HepG2 (cell line): ENCODE results near the gene NFKBIL1. TPM values are rescaled to one million over a fixed set of nuclear protein-coding genes. Genes with fewer than 3 reads are reported as not detected.

Experiments used
- ARID5B ChIP-seq: IDR thresholded peaks from 2 replicates; pipeline ENCODE4 v1.4.0; 2020; ENCODE audit warnings: mild to moderate bottlenecking, missing genetic modification reagents
- ATRX ChIP-seq: sonication (generic); formaldehyde crosslinking; IDR thresholded peaks from 2 replicates; pipeline ENCODE4 v1.4.0; 2020; ENCODE audit warnings: missing genetic modification reagents, borderline replicate concordance
- EHMT2 ChIP-seq: fragments of 200-600 bp; sonication (generic); IDR thresholded peaks from 2 replicates; pipeline ENCODE4 v1.7.0; 2017; ENCODE audit warnings: antibody characterized with exemption, low read depth, low read length, borderline replicate concordance
- GABPA ChIP-seq, 2 experiments: IDR thresholded peaks; 2 replicates each; pipeline ENCODE4 v1.6.1; 2011 to 2016; ENCODE audit warnings: low read depth in 2 of 2, low read length in 1 of 2, missing biosample characterization in 1 of 2, missing genetic modification characterization in 1 of 2
- HMG20A ChIP-seq: IDR thresholded peaks from 2 replicates; pipeline ENCODE4 v1.6.1; 2016; ENCODE audit warnings: borderline replicate concordance
- KLF9 ChIP-seq: IDR thresholded peaks from 2 replicates; pipeline ENCODE4 v1.6.1; 2016; ENCODE audit warnings: low read depth
- MXD1 ChIP-seq: sonication (generic); formaldehyde crosslinking; IDR thresholded peaks from 2 replicates; pipeline ENCODE4 v1.4.0; 2020; ENCODE audit warnings: mild to moderate bottlenecking, missing genetic modification reagents
- MXD3 ChIP-seq: IDR thresholded peaks from 2 replicates; pipeline ENCODE4 v1.6.1; 2016; ENCODE audit warnings: mild to moderate bottlenecking, missing biosample characterization, missing genetic modification reagents
- NCOA2 ChIP-seq: sonication (generic); formaldehyde crosslinking; IDR thresholded peaks from 2 replicates; pipeline ENCODE4 v1.8.0; 2022; ENCODE audit warnings: inconsistent platforms
- PCBP2 ChIP-seq: fragments of 200-400 bp; formaldehyde crosslinking; optimal IDR thresholded peaks from 2 replicates; pipeline ENCODE3; 2018; ENCODE audit warnings: low read length, low read depth; ENCODE audit not compliant: poor library complexity, severe bottlenecking
- PHF8 ChIP-seq: sonication (generic); formaldehyde crosslinking; IDR thresholded peaks from 2 replicates; pipeline ENCODE4 v1.5.0; 2020; ENCODE audit warnings: missing genetic modification reagents
- RAD21 ChIP-seq: fragments of 450-650 bp; formaldehyde crosslinking; IDR thresholded peaks from 2 replicates; pipeline ENCODE4 v1.5.0; 2020; ENCODE audit warnings: mild to moderate bottlenecking
- SAP130 ChIP-seq: IDR thresholded peaks from 2 replicates; pipeline ENCODE4 v1.6.1; 2016; ENCODE audit warnings: low read depth
- SMARCC2 ChIP-seq: fragments of 450-650 bp; IDR thresholded peaks from 2 replicates; pipeline ENCODE4 v1.6.1; 2017; ENCODE audit warnings: antibody characterized with exemption, mild to moderate bottlenecking
- TEAD3 ChIP-seq: optimal IDR thresholded peaks from 2 replicates; pipeline ENCODE3; 2016; ENCODE audit warnings: borderline replicate concordance
- THAP11 ChIP-seq: IDR thresholded peaks from 2 replicates; pipeline ENCODE4 v1.6.1; 2016; ENCODE audit warnings: missing biosample characterization, missing genetic modification reagents
- THAP9 ChIP-seq: sonication (generic); formaldehyde crosslinking; IDR thresholded peaks from 2 replicates; pipeline ENCODE4; 2020; ENCODE audit warnings: missing genetic modification reagents, mild to moderate bottlenecking, borderline replicate concordance
- UBTF ChIP-seq: sonication (generic); formaldehyde crosslinking; IDR thresholded peaks from 2 replicates; pipeline ENCODE4 v1.4.0; 2020; ENCODE audit warnings: mild to moderate bottlenecking, missing genetic modification reagents
- ZFP37 ChIP-seq: sonication (generic); formaldehyde crosslinking; IDR thresholded peaks from 2 replicates; pipeline ENCODE4 v1.4.0; 2020; ENCODE audit warnings: missing genetic modification reagents, borderline replicate concordance
- ZNF672 ChIP-seq: sonication (generic); formaldehyde crosslinking; IDR thresholded peaks from 2 replicates; pipeline ENCODE4 v1.8.1; 2022; ENCODE audit warnings: missing genetic modification reagents
- polyA plus RNA-seq, 8 experiments: library from polyadenylated mRNA; depleted of rRNA in 3 of 8; stranded (reverse) in 7 of 8; unstranded in 1 of 8; fragments of >200 nt; fragmentation: Illumina TruSeq in 4 of 8; extraction: Trizol in 4 of 8; gene quantifications; 2 replicates each; pipeline versions ENCODE4 v1.2.1 to v1.2.3, GENCODE V29; 2011 to 2016; ENCODE audit warnings: low read depth in 4 of 8, missing spikeins in 1 of 8, mixed read lengths in 1 of 8; ENCODE audit not compliant: insufficient read depth in 1 of 8
- total RNA-seq, 5 experiments: library from RNA; depleted of rRNA; stranded (reverse); fragments of >200 nt; fragmentation: Illumina TruSeq; extraction: Trizol; gene quantifications; 2 replicates each; pipeline ENCODE4 v1.2.3, GENCODE V29; 2016; ENCODE audit warnings: low read depth in 1 of 5

NFKBIL1 gene
- total and polyA plus RNA-seq, 2 of the 13 experiments (the other 11 are each of a cell fraction or from before 2014, with no cell fraction given): 9.7 to 19.5 TPM

- TF ChIP-seq ZNF672 (no peak), EHMT2 (no peak), ZFP37 (CRISPR knock-in tag) (no peak), ARID5B (CRISPR knock-in tag) (0 out of 2 replicates have a peak, but pooled peaks have one; percentile 12), GABPA (IDR thresholded peaks at IDR 0.05; ENCODE audit: low read depth, low read length) (no peak), GABPA (CRISPR knock-in tag; IDR thresholded peaks at IDR 0.05; ENCODE audit: low read depth) (peak; percentile 20; the same call in 1 of the 2 replicates), HMG20A (CRISPR knock-in tag) (no peak), RAD21 (CRISPR knock-in tag) (peak; percentile 45; the same call in 1 of the 2 replicates), THAP11 (CRISPR knock-in tag) (no peak), ATRX (no peak), TEAD3 (CRISPR knock-in tag) (peak; percentile 31), PCBP2 (no peak), NCOA2 (CRISPR knock-in tag) (no peak), PHF8 (CRISPR knock-in tag) (no peak), MXD1 (CRISPR knock-in tag) (no peak), SMARCC2 (no peak), UBTF (CRISPR knock-in tag) (0 out of 2 replicates have a peak, but pooled peaks have one; percentile 15), KLF9 (CRISPR knock-in tag) (no peak), SAP130 (CRISPR knock-in tag) (peak; percentile 29; the same call in 1 of the 2 replicates), THAP9 (CRISPR knock-in tag) (no peak), MXD3 (CRISPR knock-in tag) (no peak)
Observed at GRCh38 chr6:31597006-31597405, 49.6 kb downstream of the NFKBIL1 start (continued).
